K562 (cell line): Measurements from ENCODE around the gene FAM219B. TPM values are rescaled to one million over a fixed set of nuclear protein-coding genes. Genes with fewer than 3 reads are reported as not detected.

Experiments used
- AFF1 ChIP-seq, 2 experiments: fragments of 450-650 bp; IDR thresholded peaks; 2 replicates each; pipeline ENCODE4 v1.6.1; 2018; ENCODE audit warnings: mild to moderate bottlenecking in 2 of 2, low read depth in 1 of 2; ENCODE audit not compliant: partially characterized antibody in 2 of 2
- CUX1 ChIP-seq: fragments of 200-800 bp; sonication (Bioruptor generic); IDR thresholded peaks from 2 replicates; pipeline ENCODE4 v1.6.1; 2016; ENCODE audit warnings: missing genetic modification characterization, missing compliant biosample characterization
- FOXA1 ChIP-seq: fragments of 450-650 bp; IDR thresholded peaks from 2 replicates; pipeline ENCODE4 v1.6.1; 2016; ENCODE audit warnings: mild to moderate bottlenecking, borderline replicate concordance
- GABPB1 ChIP-seq: sonication (generic); formaldehyde crosslinking; IDR thresholded peaks from 2 replicates; pipeline ENCODE4 v1.8.0; 2022; ENCODE audit warnings: mild to moderate bottlenecking, missing genetic modification reagents
- MNT ChIP-seq, 2 experiments: fragments of 450-650 bp; conservative IDR thresholded peaks; 2 replicates each; pipeline ENCODE4 v1.6.1; 2017; ENCODE audit warnings: mild to moderate bottlenecking in 2 of 2, moderate library complexity in 2 of 2
- PHTF2 ChIP-seq: fragments of 250-450 bp; sonication (Bioruptor Pico); IDR thresholded peaks from 2 replicates; pipeline ENCODE4 v1.5.0; 2021; ENCODE audit warnings: mild to moderate bottlenecking
- PREB ChIP-seq: sonication (generic); formaldehyde crosslinking; IDR thresholded peaks from 2 replicates; pipeline ENCODE4 v1.8.1; 2023; ENCODE audit warnings: mild to moderate bottlenecking, missing genetic modification reagents
- TRIM28 ChIP-seq: fragments of 450-650 bp; IDR thresholded peaks from 2 replicates; pipeline ENCODE4 v1.6.1; 2017
- ZBTB5 ChIP-seq: fragments of 450-650 bp; IDR thresholded peaks from 2 replicates; pipeline ENCODE4 v1.6.1; 2017; ENCODE audit warnings: antibody characterized with exemption
- ZNF511 ChIP-seq: sonication (generic); formaldehyde crosslinking; IDR thresholded peaks from 2 replicates; pipeline ENCODE4 v1.8.0; 2022; ENCODE audit warnings: mild to moderate bottlenecking, missing genetic modification reagents
- ZNF76 ChIP-seq: fragments of 250-450 bp; sonication (Bioruptor Pico); IDR thresholded peaks from 2 replicates; pipeline ENCODE4 v1.4.0; 2020; ENCODE audit warnings: mild to moderate bottlenecking, moderate library complexity, borderline replicate concordance
- polyA plus RNA-seq, 8 experiments: library from polyadenylated mRNA; depleted of rRNA in 4 of 8; stranded (reverse) in 5 of 8; unstranded in 3 of 8; fragments of >200 nt; fragmentation: Nextera tagmentation in 2 of 8; fragmentation: Illumina TruSeq in 1 of 8; extraction: Ambion mirVana in 2 of 8; extraction: Trizol in 1 of 8; gene quantifications; 2 replicates each; pipeline versions ENCODE4 v1.2.1 to v1.2.3, GENCODE V29; 2011 to 2014; ENCODE audit warnings: inconsistent platforms in 1 of 8, missing spikeins in 1 of 8
- total RNA-seq, 7 experiments: library from RNA; depleted of rRNA in 6 of 7; stranded (reverse); fragments of >200 nt in 6 of 7; fragmentation: Illumina TruSeq in 2 of 7; extraction: Trizol in 2 of 7; gene quantifications; 2 replicates each; pipeline versions ENCODE4 v1.2.1 to v1.2.3, GENCODE V29; 2011 to 2021; ENCODE audit warnings: low replicate concordance in 1 of 7

The FAM219B gene
- total and polyA plus RNA-seq, 9 of the 15 experiments (the other 6 are each of a cell fraction or from before 2014, with no cell fraction given): 6.8 to 50.4 (median 29.4) TPM

GRCh38 chr15:74937590-74938371 lies 31.1 kb upstream of the FAM219B start, which contains the start of gene COX5A (continued):
- peak; percentile 79 for TF ChIP-seq GABPB1
- TF ChIP-seq FOXA1: no peak
- no peak for TF ChIP-seq ZNF511
- TF ChIP-seq PREB (CRISPR knock-in tag): peak; percentile 85; the same call in 1 of the 2 replicates
- TF ChIP-seq TRIM28: no peak
- TF ChIP-seq MNT (conservative IDR thresholded peaks at IDR 0.05): peak; percentile 65 to 89; a peak in 3 of 4 replicates
- TF ChIP-seq AFF1 (IDR thresholded peaks at IDR 0.05; ENCODE audit: low read depth in 1 of 2, partially characterized antibody in 2 of 2): no peak
- TF ChIP-seq ZBTB5: no peak
- TF ChIP-seq CUX1 (CRISPR knock-in tag): no peak
- no peak for TF ChIP-seq PHTF2 (CRISPR knock-in tag)
- no peak for TF ChIP-seq ZNF76 (CRISPR knock-in tag)
